ENCODE results near the gene EGLN3.

The EGLN3 gene

DNA sequence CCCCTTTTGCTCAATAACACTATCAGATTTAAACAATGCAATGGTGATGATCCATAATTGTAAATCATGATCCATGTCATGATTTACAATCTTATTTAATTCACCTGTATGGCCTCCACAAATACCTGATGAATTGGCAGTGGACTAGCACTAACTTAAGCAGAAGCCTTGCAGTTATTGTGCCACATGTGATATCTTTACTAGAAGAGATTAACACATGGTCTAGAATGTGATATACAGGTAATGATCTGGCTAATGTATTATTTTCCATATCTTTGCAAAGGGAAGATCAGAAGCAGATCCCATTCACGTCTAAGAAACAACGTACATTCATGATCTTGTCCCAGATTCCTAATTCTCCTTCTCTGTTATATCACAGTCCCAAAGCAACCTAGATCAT lies 66.0 kb downstream of the EGLN3 start:
- no peak for TF ChIP-seq EZH2 (IDR thresholded peaks at IDR 0.05; ENCODE audit: borderline replicate concordance, low read length)
- TF ChIP-seq, protein P1, sequence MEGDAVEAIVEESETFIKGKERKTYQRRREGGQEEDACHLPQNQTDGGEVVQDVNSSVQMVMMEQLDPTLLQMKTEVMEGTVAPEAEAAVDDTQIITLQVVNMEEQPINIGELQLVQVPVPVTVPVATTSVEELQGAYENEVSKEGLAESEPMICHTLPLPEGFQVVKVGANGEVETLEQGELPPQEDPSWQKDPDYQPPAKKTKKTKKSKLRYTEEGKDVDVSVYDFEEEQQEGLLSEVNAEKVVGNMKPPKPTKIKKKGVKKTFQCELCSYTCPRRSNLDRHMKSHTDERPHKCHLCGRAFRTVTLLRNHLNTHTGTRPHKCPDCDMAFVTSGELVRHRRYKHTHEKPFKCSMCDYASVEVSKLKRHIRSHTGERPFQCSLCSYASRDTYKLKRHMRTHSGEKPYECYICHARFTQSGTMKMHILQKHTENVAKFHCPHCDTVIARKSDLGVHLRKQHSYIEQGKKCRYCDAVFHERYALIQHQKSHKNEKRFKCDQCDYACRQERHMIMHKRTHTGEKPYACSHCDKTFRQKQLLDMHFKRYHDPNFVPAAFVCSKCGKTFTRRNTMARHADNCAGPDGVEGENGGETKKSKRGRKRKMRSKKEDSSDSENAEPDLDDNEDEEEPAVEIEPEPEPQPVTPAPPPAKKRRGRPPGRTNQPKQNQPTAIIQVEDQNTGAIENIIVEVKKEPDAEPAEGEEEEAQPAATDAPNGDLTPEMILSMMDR (IDR thresholded peaks at IDR 0.05; ENCODE audit: low read length): no peak

DNA sequence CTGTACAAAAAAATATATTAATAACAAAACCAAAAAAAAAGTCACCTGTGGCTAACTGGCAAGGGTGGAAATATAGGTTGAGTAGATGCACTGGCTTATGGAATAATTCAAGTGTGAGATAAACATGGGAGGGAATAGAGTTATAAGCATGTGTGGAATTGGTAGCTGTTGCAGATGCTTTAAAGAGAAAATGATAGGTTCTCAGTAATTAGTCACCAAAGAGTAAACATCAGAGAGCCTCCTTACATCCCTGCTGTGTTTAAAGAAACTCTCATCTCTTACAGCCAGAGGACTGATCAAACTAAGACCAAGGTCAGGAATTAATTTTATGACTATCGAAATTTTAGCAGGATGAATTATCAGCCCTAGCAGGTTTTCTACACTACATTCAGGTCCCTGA lies 70.5 kb downstream of the EGLN3 start:
- Histone ChIP-seq H4K20me1 (ENCODE audit: insufficient read depth, low read length) (no peaks in the 10 kb centered on the region), H3K79me2 (ENCODE audit: insufficient read depth, low read length) (no peaks in the 10 kb centered on the region), H3K27me3 (ENCODE audit: insufficient read depth, low read length) (no peaks in the 10 kb centered on the region), H3K4me2 (ENCODE audit: low read length) (no peak overlapping the region), H3K27ac (ENCODE audit: low read depth, low read length, poor library complexity, severe bottlenecking) (no peak overlapping the region), H3F3A (ENCODE audit: insufficient read depth, low read length) (no peaks in the 10 kb centered on the region), H3K9me2 (ENCODE audit: low read depth, low read length) (no peaks in the 10 kb centered on the region), H2AFZ (ENCODE audit: low read length) (no peak overlapping the region), H3K4me1 (ENCODE audit: insufficient read depth, low read length, severe bottlenecking) (no peaks in the 10 kb centered on the region), H3K4me3 (ENCODE audit: low read depth, low read length, poor library complexity, severe bottlenecking) (no peak overlapping the region), H3K36me3 (ENCODE audit: insufficient read depth, low read length) (no peaks in the 10 kb centered on the region), H3K9ac (ENCODE audit: low read length) (no peak overlapping the region), H3K9me3 (ENCODE audit: low read length) (peaks cover 5% of the 10 kb centered on the region; the same call in 1 of the 2 replicates)
- TF ChIP-seq EZH2 (IDR thresholded peaks at IDR 0.05; ENCODE audit: borderline replicate concordance, low read length): no peak
- TF ChIP-seq, protein P1 (IDR thresholded peaks at IDR 0.05; ENCODE audit: low read length): no peak

More for the DNA sequence above, 66.0 kb downstream of the EGLN3 start:
- H4K20me1 ChIP-seq (ENCODE audit: insufficient read depth, low read length): no peaks in the 10 kb centered on the region
- H3K36me3 ChIP-seq (ENCODE audit: insufficient read depth, low read length): no peaks in the 10 kb centered on the region
- H3K27ac ChIP-seq (ENCODE audit: low read depth, low read length, poor library complexity, severe bottlenecking): no peak overlapping the region
- no peaks in the 10 kb centered on the region for H3K27me3 ChIP-seq (ENCODE audit: insufficient read depth, low read length)
- H3F3A ChIP-seq (ENCODE audit: insufficient read depth, low read length): no peaks in the 10 kb centered on the region
- no peak overlapping the region for H3K4me3 ChIP-seq (ENCODE audit: low read depth, low read length, poor library complexity, severe bottlenecking)
- no peak overlapping the region for H2AFZ ChIP-seq (ENCODE audit: low read length)
- H3K9ac ChIP-seq (ENCODE audit: low read length): no peak overlapping the region
- H3K79me2 ChIP-seq (ENCODE audit: insufficient read depth, low read length): no peaks in the 10 kb centered on the region
- no peaks in the 10 kb centered on the region for H3K9me3 ChIP-seq (ENCODE audit: low read length)
- no peaks in the 10 kb centered on the region for H3K4me1 ChIP-seq (ENCODE audit: insufficient read depth, low read length, severe bottlenecking)
- H3K9me2 ChIP-seq (ENCODE audit: low read depth, low read length): no peaks in the 10 kb centered on the region
- no peak overlapping the region for H3K4me2 ChIP-seq (ENCODE audit: low read length)

DNA sequence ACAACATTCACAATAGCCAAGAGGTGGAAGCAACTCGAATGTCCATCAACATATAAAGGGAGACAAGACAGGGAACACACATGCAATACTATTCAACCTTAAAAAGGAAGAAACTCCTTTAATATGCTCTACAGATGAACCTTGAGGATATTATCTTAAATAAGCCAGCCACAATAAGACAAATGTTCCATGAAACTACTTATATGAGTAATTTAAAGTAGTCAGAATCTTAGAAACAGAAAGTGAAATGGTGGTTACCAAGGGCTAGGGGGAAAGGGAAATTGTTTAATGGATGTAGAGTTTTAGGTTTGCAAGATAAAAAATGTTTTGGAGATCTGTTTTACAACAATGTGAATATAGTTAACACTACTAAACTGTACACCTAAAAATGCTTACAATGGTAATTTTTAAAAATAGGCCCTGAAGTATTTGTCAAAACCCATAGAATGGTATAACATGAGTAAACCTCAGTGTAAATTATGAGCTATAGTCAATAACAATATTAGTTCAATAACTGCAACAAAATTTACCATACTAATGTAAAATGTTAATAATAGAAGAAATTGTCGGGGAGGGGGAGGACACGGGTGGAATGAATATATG lies 71.1 kb downstream of the EGLN3 start:
- H3K9ac ChIP-seq (ENCODE audit: low read length): no peak overlapping the region
- H3K9me2 ChIP-seq (ENCODE audit: low read depth, low read length): no peaks in the 10 kb centered on the region
- H3K4me1 ChIP-seq (ENCODE audit: insufficient read depth, low read length, severe bottlenecking): no peaks in the 10 kb centered on the region
- H3K4me2 ChIP-seq (ENCODE audit: low read length): no peak overlapping the region
- no peaks in the 10 kb centered on the region for H4K20me1 ChIP-seq (ENCODE audit: insufficient read depth, low read length)
- H3F3A ChIP-seq (ENCODE audit: insufficient read depth, low read length): no peaks in the 10 kb centered on the region
- H3K36me3 ChIP-seq (ENCODE audit: insufficient read depth, low read length): no peaks in the 10 kb centered on the region
- peaks cover 5% of the 10 kb centered on the region; the same call in 1 of the 2 replicates for H3K9me3 ChIP-seq (ENCODE audit: low read length)
- H3K27ac ChIP-seq (ENCODE audit: low read depth, low read length, poor library complexity, severe bottlenecking): no peak overlapping the region
- no peaks in the 10 kb centered on the region for H3K27me3 ChIP-seq (ENCODE audit: insufficient read depth, low read length)
- no peak overlapping the region for H3K4me3 ChIP-seq (ENCODE audit: low read depth, low read length, poor library complexity, severe bottlenecking)
- TF ChIP-seq, protein P1 (IDR thresholded peaks at IDR 0.05; ENCODE audit: low read length): no peak
- no peak for TF ChIP-seq EZH2 (IDR thresholded peaks at IDR 0.05; ENCODE audit: borderline replicate concordance, low read length)
- H2AFZ ChIP-seq (ENCODE audit: low read length): no peak overlapping the region
- H3K79me2 ChIP-seq (ENCODE audit: insufficient read depth, low read length): no peaks in the 10 kb centered on the region

All from OCI-LY1 (cell line).